SK-N-SH treated with all-trans-retinoic acid at 6 μM for 48 hours (cell line): ENCODE data around the gene CALML6.

ENCODE experiments used
- ARNTL ChIP-seq: fragments of 450-650 bp; formaldehyde crosslinking; IDR thresholded peaks from 2 replicates; pipeline ENCODE4 v1.5.0; 2020; ENCODE audit warnings: low read depth, mild to moderate bottlenecking, moderate library complexity, borderline replicate concordance
- CSDC2 ChIP-seq: fragments of 250-450 bp; sonication (Bioruptor Pico); IDR thresholded peaks from 2 replicates; pipeline ENCODE4 v1.5.0; 2020; ENCODE audit warnings: mild to moderate bottlenecking, moderate library complexity
- ESRRG ChIP-seq: fragments of 250-450 bp; sonication (Bioruptor Pico); IDR thresholded peaks from 2 replicates; pipeline ENCODE4 v1.6.1; 2021; ENCODE audit warnings: mild to moderate bottlenecking
- GLIS3 ChIP-seq: fragments of 250-450 bp; sonication (Bioruptor Pico); IDR thresholded peaks from 2 replicates; pipeline ENCODE4 v1.5.0; 2020; ENCODE audit warnings: mild to moderate bottlenecking, moderate library complexity
- RARB ChIP-seq: fragments of 250-450 bp; sonication (Bioruptor Pico); IDR thresholded peaks from 2 replicates; pipeline ENCODE4 v1.8.0; 2021; ENCODE audit warnings: mild to moderate bottlenecking, moderate library complexity
- ZFP30 ChIP-seq: fragments of 450-650 bp; formaldehyde crosslinking; IDR thresholded peaks from 2 replicates; pipeline ENCODE4 v1.5.0; 2022; ENCODE audit warnings: mild to moderate bottlenecking, moderate library complexity
- ZNF70 ChIP-seq: fragments of 450-650 bp; formaldehyde crosslinking; IDR thresholded peaks from 2 replicates; pipeline ENCODE4 v1.5.0; 2020; ENCODE audit warnings: mild to moderate bottlenecking, moderate library complexity
- ZNF8 ChIP-seq: fragments of 450-650 bp; formaldehyde crosslinking; IDR thresholded peaks from 2 replicates; pipeline ENCODE4 v1.5.0; 2020; ENCODE audit warnings: mild to moderate bottlenecking, moderate library complexity
- TF ChIP-seq, protein P1 (sequence below): fragments of 250-450 bp; sonication (Bioruptor Pico); IDR thresholded peaks from 2 replicates; pipeline ENCODE4 v1.5.1; 2021; ENCODE audit warnings: mild to moderate bottlenecking, moderate library complexity
- TF ChIP-seq, protein P2 (sequence below): fragments of 250-450 bp; sonication (Bioruptor Pico); IDR thresholded peaks from 2 replicates; pipeline ENCODE4 v1.8.0; 2020; ENCODE audit warnings: mild to moderate bottlenecking, moderate library complexity, borderline replicate concordance

DNA sequence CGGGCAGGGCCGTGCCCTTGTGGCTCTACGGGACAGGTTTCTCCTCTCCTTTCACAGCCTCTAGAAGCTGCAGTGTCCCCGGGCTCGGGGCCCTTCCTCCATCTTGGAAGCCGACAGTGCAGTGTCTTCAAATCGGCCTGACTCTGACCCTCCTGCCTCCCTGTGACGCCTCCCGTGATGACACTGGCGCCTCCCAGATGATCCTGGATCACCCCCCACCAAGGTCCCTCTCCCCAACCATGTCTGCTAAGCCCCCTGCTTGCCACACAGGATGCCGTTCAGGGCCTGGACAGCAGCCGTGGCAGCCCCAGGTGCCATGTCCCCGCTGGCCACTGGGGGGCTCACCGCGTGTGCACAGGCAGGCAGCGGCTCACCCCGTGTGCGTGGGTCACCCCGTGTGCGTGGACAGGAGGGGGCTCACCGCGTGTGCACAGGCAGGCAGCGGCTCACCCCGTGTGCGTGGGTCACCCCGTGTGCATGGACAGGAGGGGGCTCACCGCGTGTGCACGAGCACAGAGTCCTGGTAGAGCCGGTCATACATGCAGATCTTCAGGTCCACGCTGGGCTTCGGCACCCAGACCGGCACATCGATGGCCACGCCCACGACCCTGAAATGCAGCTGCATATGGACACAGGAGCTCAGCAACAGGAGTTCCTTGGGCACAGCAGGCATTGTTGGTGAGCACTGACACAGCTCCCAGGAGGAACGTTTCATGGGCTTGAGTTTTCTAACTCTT, 28.9 kb downstream of the CALML6 start:
- TF ChIP-seq, protein P1, sequence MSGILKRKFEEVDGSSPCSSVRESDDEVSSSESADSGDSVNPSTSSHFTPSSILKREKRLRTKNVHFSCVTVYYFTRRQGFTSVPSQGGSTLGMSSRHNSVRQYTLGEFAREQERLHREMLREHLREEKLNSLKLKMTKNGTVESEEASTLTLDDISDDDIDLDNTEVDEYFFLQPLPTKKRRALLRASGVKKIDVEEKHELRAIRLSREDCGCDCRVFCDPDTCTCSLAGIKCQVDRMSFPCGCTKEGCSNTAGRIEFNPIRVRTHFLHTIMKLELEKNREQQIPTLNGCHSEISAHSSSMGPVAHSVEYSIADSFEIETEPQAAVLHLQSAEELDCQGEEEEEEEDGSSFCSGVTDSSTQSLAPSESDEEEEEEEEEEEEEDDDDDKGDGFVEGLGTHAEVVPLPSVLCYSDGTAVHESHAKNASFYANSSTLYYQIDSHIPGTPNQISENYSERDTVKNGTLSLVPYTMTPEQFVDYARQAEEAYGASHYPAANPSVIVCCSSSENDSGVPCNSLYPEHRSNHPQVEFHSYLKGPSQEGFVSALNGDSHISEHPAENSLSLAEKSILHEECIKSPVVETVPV (CRISPR knock-in tag): no peak
- TF ChIP-seq ZFP30: no peak
- TF ChIP-seq, protein P2, sequence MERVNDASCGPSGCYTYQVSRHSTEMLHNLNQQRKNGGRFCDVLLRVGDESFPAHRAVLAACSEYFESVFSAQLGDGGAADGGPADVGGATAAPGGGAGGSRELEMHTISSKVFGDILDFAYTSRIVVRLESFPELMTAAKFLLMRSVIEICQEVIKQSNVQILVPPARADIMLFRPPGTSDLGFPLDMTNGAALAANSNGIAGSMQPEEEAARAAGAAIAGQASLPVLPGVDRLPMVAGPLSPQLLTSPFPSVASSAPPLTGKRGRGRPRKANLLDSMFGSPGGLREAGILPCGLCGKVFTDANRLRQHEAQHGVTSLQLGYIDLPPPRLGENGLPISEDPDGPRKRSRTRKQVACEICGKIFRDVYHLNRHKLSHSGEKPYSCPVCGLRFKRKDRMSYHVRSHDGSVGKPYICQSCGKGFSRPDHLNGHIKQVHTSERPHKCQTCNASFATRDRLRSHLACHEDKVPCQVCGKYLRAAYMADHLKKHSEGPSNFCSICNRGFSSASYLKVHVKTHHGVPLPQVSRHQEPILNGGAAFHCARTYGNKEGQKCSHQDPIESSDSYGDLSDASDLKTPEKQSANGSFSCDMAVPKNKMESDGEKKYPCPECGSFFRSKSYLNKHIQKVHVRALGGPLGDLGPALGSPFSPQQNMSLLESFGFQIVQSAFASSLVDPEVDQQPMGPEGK (CRISPR knock-in tag): no peak
- no peak for TF ChIP-seq ESRRG (CRISPR knock-in tag)
- TF ChIP-seq RARB (CRISPR knock-in tag): no peak
- no peak for TF ChIP-seq ZNF70
- TF ChIP-seq ZNF8 (CRISPR knock-in tag): no peak
- TF ChIP-seq ARNTL (CRISPR knock-in tag): no peak
- no peak for TF ChIP-seq CSDC2 (CRISPR knock-in tag)
- no peak for TF ChIP-seq GLIS3 (CRISPR knock-in tag)
